ENCODE measurements around the gene POLN.

Gene POLN

GRCh38 chr4:2179717-2180116, 62.2 kb downstream of the POLN start:
- DNase-seq (ENCODE audit: low read depth) = no peak
- no peak for TF ChIP-seq CTCF (IDR thresholded peaks at IDR 0.05; ENCODE audit: insufficient read depth, low read depth, low read length, missing control alignments)
- no peak overlapping the region for H3K4me3 ChIP-seq (ENCODE audit: low read depth, low read length)

GRCh38 chr4:2178986-2179385, 62.9 kb downstream of the POLN start:
- no peak for TF ChIP-seq CTCF (IDR thresholded peaks at IDR 0.05; ENCODE audit: insufficient read depth, low read depth, low read length, missing control alignments)
- no peak for DNase-seq (ENCODE audit: low read depth)
- no peak overlapping the region for H3K4me3 ChIP-seq (ENCODE audit: low read depth, low read length)

- H3K4me3 ChIP-seq (ENCODE audit: low read depth, low read length) = no peak overlapping the region
- no peak for TF ChIP-seq CTCF (IDR thresholded peaks at IDR 0.05; ENCODE audit: insufficient read depth, low read depth, low read length, missing control alignments)
- DNase-seq (ENCODE audit: low read depth) = no peak
Observed at GRCh38 chr4:2177443-2178093, 64.4 kb downstream of the POLN start.

GRCh38 chr4:2175990-2176698, 65.8 kb downstream of the POLN start:
- no peak overlapping the region for H3K4me3 ChIP-seq (ENCODE audit: low read depth, low read length)
- DNase-seq (ENCODE audit: low read depth) = no peak
- TF ChIP-seq CTCF (IDR thresholded peaks at IDR 0.05; ENCODE audit: insufficient read depth, low read depth, low read length, missing control alignments) = no peak

- no peak overlapping the region for H3K4me3 ChIP-seq (ENCODE audit: low read depth, low read length)
- DNase-seq (ENCODE audit: low read depth) = no peak
- TF ChIP-seq CTCF (IDR thresholded peaks at IDR 0.05; ENCODE audit: insufficient read depth, low read depth, low read length, missing control alignments) = no peak
Observed at GRCh38 chr4:2174061-2174460, 67.9 kb downstream of the POLN start.

GRCh38 chr4:2172627-2173231, 69.2 kb downstream of the POLN start:
- TF ChIP-seq CTCF (IDR thresholded peaks at IDR 0.05; ENCODE audit: insufficient read depth, low read depth, low read length, missing control alignments) = no peak
- no peak overlapping the region for H3K4me3 ChIP-seq (ENCODE audit: low read depth, low read length)
- no peak for DNase-seq (ENCODE audit: low read depth)

All from GM12865 (cell line).